ENCODE results near the gene CEP85. TPM values are rescaled to one million over a fixed set of nuclear protein-coding genes. Genes with fewer than 3 reads are reported as not detected.

CEP85 gene
- total and polyA plus RNA-seq, 12 donors = 7.0 to 74.5 (median 52.0) TPM

GRCh38 chr1:26263212-26263611, 29.2 kb downstream of the CEP85 start:
- intact Hi-C loops (cut with DNase I) = no loop called here
- WGBS, 2 donors = 88 to 90% methylated on average over 5 of the region's 5 CpGs
- Histone ChIP-seq H3K4me1 (peaks cover 0 to 28% (median 6%) of the 10 kb centered on the region in 9 donors), H3K9me3 (peaks cover 0 to 4% (median 0%) of the 10 kb centered on the region in 11 donors), H3K4me3 (no peak overlapping the region), H3K36me3 (peaks cover 0 to 96% (median 27%) of the 10 kb centered on the region in 9 donors), H3K27ac (peak overlapping the region in 2 of 10 donors; percentile 6 to 31), H3K27me3 (no peaks in the 10 kb centered on the region)
- no peak for DNase-seq
- no peak for TF ChIP-seq CTCF (IDR thresholded peaks at IDR 0.05)
- peak in 2 of 8 donors; percentile 29 to 36 for ATAC-seq

- H3K27me3 ChIP-seq = no peaks in the 10 kb centered on the region
- H3K27ac ChIP-seq = no peak overlapping the region
- H3K4me3 ChIP-seq = no peak overlapping the region
- H3K36me3 ChIP-seq = peaks cover 0 to 97% (median 32%) of the 10 kb centered on the region in 9 donors
- WGBS, 2 donors = 93 to 100% methylated on average over 1 of the region's 1 CpG
- peaks cover 0 to 18% (median 0%) of the 10 kb centered on the region in 11 donors for H3K9me3 ChIP-seq
- TF ChIP-seq CTCF (IDR thresholded peaks at IDR 0.05) = no peak
- no peak for DNase-seq
- intact Hi-C loops (cut with DNase I) = no loop called here
- peaks cover 0 to 12% (median 0%) of the 10 kb centered on the region in 9 donors for H3K4me1 ChIP-seq
- ATAC-seq = no peak
Observed at GRCh38 chr1:26265405-26265804, 31.4 kb downstream of the CEP85 start.

- H3K4me3 ChIP-seq = no peak overlapping the region
- no peak for TF ChIP-seq CTCF (IDR thresholded peaks at IDR 0.05)
- no peak for DNase-seq
- peaks cover 0 to 18% (median 0%) of the 10 kb centered on the region in 11 donors for H3K9me3 ChIP-seq
- peaks cover 0 to 98% (median 29%) of the 10 kb centered on the region in 9 donors for H3K36me3 ChIP-seq
- H3K27me3 ChIP-seq = no peaks in the 10 kb centered on the region
- intact Hi-C loops (cut with DNase I) = no loop called here
- ATAC-seq = no peak
- WGBS, 2 donors = 98 to 99% methylated on average over 9 of the region's 9 CpGs
- H3K27ac ChIP-seq = no peak overlapping the region
- peaks cover 0 to 6% (median 0%) of the 10 kb centered on the region in 9 donors for H3K4me1 ChIP-seq
Observed at GRCh38 chr1:26268290-26269197, 34.5 kb downstream of the CEP85 start.

GRCh38 chr1:26269198-26269550, 35.2 kb downstream of the CEP85 start:
- 98% methylated on average over 4 of the region's 4 CpGs for WGBS, 2 donors
- DNase-seq (no peak), ATAC-seq (no peak)
- Histone ChIP-seq H3K27ac (no peak overlapping the region), H3K9me3 (peaks cover 0 to 18% (median 0%) of the 10 kb centered on the region in 11 donors), H3K36me3 (peaks cover 0 to 93% (median 23%) of the 10 kb centered on the region in 9 donors), H3K27me3 (no peaks in the 10 kb centered on the region), H3K4me1 (peaks cover 0 to 12% (median 0%) of the 10 kb centered on the region in 9 donors), H3K4me3 (no peak overlapping the region)
- TF ChIP-seq CTCF (IDR thresholded peaks at IDR 0.05) = no peak
- intact Hi-C loops (cut with DNase I) = no loop called here
